Brain microvascular endothelial cell (primary cell): Measurements from ENCODE around the gene ILK.

Source experiments
- DNase-seq: peaks from one replicate; pipeline ENCODE4 v3.0.0-alpha.2; 2020
- H3K27ac ChIP-seq: fragments of 250-450 bp; sonication (Bioruptor Pico); 2 replicates; pipeline ENCODE4 v1.5.1; 2020; ENCODE audit warnings: mild to moderate bottlenecking, moderate library complexity
- H3K27me3 ChIP-seq: fragments of 250-450 bp; sonication (Bioruptor Pico); replicated peaks from 2 replicates; pipeline ENCODE4 v1.5.1; 2020; ENCODE audit warnings: mild to moderate bottlenecking
- H3K36me3 ChIP-seq: fragments of 250-450 bp; sonication (Bioruptor Pico); replicated peaks from 2 replicates; pipeline ENCODE4 v1.5.1; 2020; ENCODE audit warnings: mild to moderate bottlenecking
- H3K4me3 ChIP-seq: 2 replicates; pipeline ENCODE4 v1.5.1; 2011; ENCODE audit warnings: low read depth, mild to moderate bottlenecking, control low read depth, low read length, moderate library complexity
- in situ Hi-C: cut with HindIII; loops from 2 replicates; pipeline ENCODE4 v1.10.0; 2017; ENCODE audit warnings: low sequenced_read_pairs, low pct_ligation_motif_present
- TF ChIP-seq, protein P1 (sequence below): IDR thresholded peaks from 2 replicates; pipeline ENCODE4 v1.5.1; 2011; ENCODE audit warnings: low read depth, mild to moderate bottlenecking, moderate library complexity, low read length, control low read depth, inconsistent platforms; ENCODE audit errors: missing control alignments

Gene ILK

DNA sequence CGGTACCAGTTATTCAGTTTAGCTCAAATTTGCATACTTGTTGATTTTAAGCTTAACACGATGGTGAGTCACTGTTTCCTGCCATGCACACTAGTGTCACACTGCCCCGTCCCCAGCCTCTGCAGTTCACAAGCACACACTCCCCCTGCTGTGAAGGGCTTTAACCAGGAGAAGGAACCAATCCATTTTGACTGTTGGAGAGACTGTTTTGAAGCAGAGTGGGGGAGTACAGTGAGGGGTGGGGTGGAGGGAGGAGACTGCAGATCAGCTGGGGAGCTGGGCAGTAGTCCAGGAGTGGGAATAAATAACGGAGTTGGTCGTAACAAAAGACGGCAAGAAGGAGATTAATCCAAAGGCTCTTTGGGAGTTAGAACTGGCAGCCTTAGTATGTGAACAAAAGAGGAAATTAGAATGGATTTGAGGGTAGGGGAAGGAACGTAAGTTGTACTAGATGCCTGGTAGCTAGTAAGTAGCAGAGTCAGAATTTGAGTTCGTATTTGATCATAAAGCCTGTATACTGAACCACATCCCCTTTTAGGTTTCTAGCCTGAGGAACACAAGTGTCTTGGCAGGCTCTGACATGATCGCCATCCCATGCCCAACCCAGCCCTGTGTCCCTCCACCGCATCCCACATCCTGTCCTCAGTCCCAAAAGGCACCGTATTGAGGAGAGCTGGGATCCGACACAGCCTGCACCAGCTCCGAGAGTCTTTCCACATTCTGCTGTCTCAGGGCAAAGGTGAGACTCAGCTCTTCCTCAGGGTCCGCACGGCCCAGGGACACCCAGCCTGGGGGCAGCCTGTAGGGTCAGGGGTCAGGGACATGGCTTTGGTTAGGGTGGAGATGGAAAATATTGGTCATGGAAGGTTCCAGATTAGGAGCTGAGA is 14.8 kb downstream of the ILK start:
- peak overlapping the region; percentile 60 for H3K27ac ChIP-seq
- peak overlapping the region; percentile 93 for H3K4me3 ChIP-seq
- in situ Hi-C loops: no loop called here
- H3K27me3 ChIP-seq: no peaks in the 10 kb centered on the region
- DNase-seq: peak; percentile 80
- H3K36me3 ChIP-seq: peaks cover 16% of the 10 kb centered on the region
- TF ChIP-seq, protein P1, sequence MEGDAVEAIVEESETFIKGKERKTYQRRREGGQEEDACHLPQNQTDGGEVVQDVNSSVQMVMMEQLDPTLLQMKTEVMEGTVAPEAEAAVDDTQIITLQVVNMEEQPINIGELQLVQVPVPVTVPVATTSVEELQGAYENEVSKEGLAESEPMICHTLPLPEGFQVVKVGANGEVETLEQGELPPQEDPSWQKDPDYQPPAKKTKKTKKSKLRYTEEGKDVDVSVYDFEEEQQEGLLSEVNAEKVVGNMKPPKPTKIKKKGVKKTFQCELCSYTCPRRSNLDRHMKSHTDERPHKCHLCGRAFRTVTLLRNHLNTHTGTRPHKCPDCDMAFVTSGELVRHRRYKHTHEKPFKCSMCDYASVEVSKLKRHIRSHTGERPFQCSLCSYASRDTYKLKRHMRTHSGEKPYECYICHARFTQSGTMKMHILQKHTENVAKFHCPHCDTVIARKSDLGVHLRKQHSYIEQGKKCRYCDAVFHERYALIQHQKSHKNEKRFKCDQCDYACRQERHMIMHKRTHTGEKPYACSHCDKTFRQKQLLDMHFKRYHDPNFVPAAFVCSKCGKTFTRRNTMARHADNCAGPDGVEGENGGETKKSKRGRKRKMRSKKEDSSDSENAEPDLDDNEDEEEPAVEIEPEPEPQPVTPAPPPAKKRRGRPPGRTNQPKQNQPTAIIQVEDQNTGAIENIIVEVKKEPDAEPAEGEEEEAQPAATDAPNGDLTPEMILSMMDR: no peak

DNA sequence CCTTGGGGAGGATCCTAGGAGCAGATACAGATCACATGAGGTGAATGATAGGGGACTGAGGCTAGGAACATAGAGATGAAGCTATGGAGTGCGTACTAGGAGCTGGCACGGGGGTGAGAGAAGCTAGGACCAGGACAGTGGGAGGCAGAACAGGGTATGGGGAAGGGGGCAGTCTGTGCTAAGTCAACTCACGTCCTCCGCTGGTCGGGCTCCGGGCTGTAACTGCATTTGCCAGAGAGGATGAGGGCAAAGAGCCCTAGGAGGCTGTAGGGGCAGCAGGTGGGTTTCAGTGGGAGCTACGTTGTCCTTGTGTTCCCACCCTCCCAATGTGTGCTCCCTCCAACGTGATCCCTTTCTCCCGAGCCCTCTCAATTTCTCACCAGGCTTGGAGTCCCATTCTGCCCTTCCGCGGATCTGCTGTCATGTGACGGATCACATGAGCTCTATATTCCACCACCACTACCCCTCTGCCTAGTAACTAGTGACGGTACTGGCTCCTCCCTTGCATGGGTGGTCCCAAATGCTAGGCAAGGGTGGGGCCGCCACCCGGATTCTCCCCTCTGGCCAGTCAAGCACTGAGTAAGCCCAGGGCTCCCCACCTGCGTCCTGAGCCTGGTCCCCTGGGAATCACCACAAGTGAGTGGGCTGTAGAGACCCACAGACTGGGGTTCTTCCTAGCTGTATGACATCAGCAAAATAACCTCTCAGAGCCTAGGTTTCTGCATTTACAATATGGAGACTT is 15.6 kb downstream of the ILK start, which contains the start of gene TPP1:
Gene TPP1 (minus strand): TSS at position 419 of the 742 bp plus-strand sequence. CDS start 22 bp downstream, at position 397.
- TF ChIP-seq, protein P1: no peak

GRCh38 chr11:6620636-6621035 is 17.1 kb downstream of the ILK start:
- Histone ChIP-seq H3K36me3 (peaks cover 3% of the 10 kb centered on the region), H3K27ac (no peak overlapping the region), H3K27me3 (no peaks in the 10 kb centered on the region), H3K4me3 (no peak overlapping the region)
- DNase-seq: no peak
- TF ChIP-seq, protein P1: no peak
- in situ Hi-C loops: no loop called here

More for the DNA sequence above, 15.6 kb downstream of the ILK start, which contains the start of gene TPP1:
- peak; percentile 96 for DNase-seq
- peak within 1 kb of the TSS; percentile 60 for H3K27ac ChIP-seq
- peak within 1 kb of the TSS; percentile 93 for H3K4me3 ChIP-seq
- peaks cover 13% of the 10 kb centered on the region for H3K36me3 ChIP-seq
- in situ Hi-C loops: no loop called here
- H3K27me3 ChIP-seq: no peaks in the 10 kb centered on the region

DNA sequence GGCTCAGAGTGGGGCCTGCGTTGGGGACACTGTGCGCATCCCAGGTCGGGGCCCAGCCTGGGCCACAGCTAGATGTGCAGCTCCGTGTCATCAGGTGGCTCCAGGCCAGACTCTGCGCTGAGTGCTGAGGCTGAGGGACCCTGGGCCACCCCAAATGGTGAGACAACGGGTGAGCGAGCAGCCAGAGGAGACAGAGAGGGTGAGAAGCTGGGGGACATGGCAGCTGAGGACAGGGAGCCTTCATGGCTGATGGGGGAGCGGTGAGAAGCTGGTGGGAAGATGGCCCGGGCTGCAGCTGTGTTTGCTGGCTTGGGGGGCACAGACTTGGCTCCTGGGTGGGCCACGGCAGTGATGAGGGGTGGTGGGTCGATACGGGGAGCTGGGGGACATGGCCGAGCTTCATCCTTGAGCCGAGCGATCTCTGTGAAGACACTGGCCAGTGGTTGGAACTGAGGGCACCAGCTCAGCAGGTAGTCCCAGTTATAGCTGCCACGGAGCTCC is 18.2 kb downstream of the ILK start:
- TF ChIP-seq, protein P1: no peak
- no peak overlapping the region for H3K27ac ChIP-seq
- in situ Hi-C loops: no loop called here
- DNase-seq: no peak
- no peaks in the 10 kb centered on the region for H3K36me3 ChIP-seq
- H3K27me3 ChIP-seq: no peaks in the 10 kb centered on the region
- no peak overlapping the region for H3K4me3 ChIP-seq

DNA sequence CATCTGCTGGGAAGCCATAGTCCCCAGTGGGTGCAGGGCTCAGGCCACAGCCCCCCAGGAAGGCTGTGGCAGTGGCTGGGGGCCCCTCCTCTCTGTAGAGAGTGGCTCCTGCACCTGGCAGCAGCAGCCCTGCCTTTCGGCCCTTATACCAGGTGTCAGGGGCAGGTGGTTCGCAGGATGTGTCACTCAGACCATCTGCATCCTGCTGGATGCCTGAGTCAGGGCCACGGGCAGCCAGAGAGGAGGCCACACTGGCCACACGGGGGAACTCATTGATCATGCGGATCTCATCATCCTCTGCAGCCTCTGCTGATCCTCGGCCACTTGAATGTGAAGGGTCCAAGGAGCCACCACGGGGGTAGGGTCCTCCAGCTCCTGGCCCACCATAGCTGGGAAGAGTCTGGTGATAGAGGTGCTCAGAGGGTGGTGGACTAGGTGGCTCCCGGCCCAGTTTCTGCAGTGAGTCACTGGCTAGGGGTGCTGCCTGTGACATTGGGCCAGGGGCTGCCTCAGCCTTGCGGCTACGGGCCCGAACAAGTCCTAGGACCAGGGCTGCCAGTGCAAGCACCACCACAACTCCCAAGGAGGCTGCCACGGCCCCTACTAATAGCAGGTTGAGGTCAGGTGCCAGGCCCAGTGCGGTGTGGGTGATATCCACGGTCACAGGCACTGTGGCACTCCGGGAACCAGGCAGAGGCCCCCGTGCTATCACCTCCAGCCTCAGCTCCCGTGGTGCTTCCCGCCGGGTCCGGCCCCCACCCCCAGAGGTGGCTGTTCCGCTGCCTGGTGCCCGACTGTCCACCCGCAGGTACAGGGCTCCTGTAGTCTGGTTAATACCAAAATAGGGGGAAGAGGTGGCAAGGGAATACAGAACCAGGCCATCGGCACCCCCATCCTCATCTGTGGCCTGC is 18.9 kb downstream of the ILK start:
- in situ Hi-C loops: no loop called here
- DNase-seq: no peak
- H3K27ac ChIP-seq: no peak overlapping the region
- H3K4me3 ChIP-seq: no peak overlapping the region
- TF ChIP-seq, protein P1: no peak
- no peaks in the 10 kb centered on the region for H3K36me3 ChIP-seq
- H3K27me3 ChIP-seq: no peaks in the 10 kb centered on the region
